GM19372 (cell line): ENCODE results near the gene ATPAF1.
"Not testable (repeated sequence)": the region's sequence is repeated elsewhere in the genome, so short reads cannot be mapped to it uniquely, and the experiment has no call there.

Experiments used
- ATAC-seq: cut with Tn5 transposase; IDR thresholded peaks from one replicate; pipeline ENCODE4 v1.9.1; 2021; ENCODE audit warnings: mild to moderate bottlenecking, low read depth, moderate library complexity; ENCODE audit not compliant: unreplicated experiment

ATPAF1 gene

GRCh38 chr1:46682064-46682463, 13.9 kb upstream of the ATPAF1 start:
- no peak for ATAC-seq

- ATAC-seq = no peak
Measured at GRCh38 chr1:46681333-46682034, 13.3 kb upstream of the ATPAF1 start.

- ATAC-seq = no peak
Measured at GRCh38 chr1:46679789-46680573, 11.8 kb upstream of the ATPAF1 start.

- no peak for ATAC-seq
Measured at GRCh38 chr1:46677339-46677738, 9.2 kb upstream of the ATPAF1 start.

- no peak for ATAC-seq
Measured at GRCh38 chr1:46676531-46676930, 8.4 kb upstream of the ATPAF1 start.

GRCh38 chr1:46675549-46676314, 7.6 kb upstream of the ATPAF1 start:
- ATAC-seq = no peak

GRCh38 chr1:46673749-46674182, 5.6 kb upstream of the ATPAF1 start:
- no peak for ATAC-seq

- ATAC-seq = no peak
Measured at GRCh38 chr1:46672696-46673095, 4.5 kb upstream of the ATPAF1 start.

- ATAC-seq = no peak
Measured at GRCh38 chr1:46671554-46671953, 3.4 kb upstream of the ATPAF1 start, which contains the start of gene TEX38. TSS of gene TEX38 (plus strand) at chr1:46671854. CDS start at chr1:46671935, 81 bp downstream.

- ATAC-seq = no peak
Measured at GRCh38 chr1:46670134-46670533, 2.0 kb upstream of the ATPAF1 start.

GRCh38 chr1:46665983-46666382, 2.2 kb downstream of the ATPAF1 start:
- ATAC-seq = no peak

GRCh38 chr1:46662919-46663318, 5.2 kb downstream of the ATPAF1 start:
- ATAC-seq = not testable (repeated sequence)

- not testable (repeated sequence) for ATAC-seq
Measured at GRCh38 chr1:46660116-46660515, 8.0 kb downstream of the ATPAF1 start.

GRCh38 chr1:46659307-46659870, 8.8 kb downstream of the ATPAF1 start:
- ATAC-seq = no peak

GRCh38 chr1:46657775-46658174, 10.4 kb downstream of the ATPAF1 start:
- ATAC-seq = no peak

GRCh38 chr1:46656643-46657042, 11.5 kb downstream of the ATPAF1 start:
- no peak for ATAC-seq

- ATAC-seq = no peak
Measured at GRCh38 chr1:46655848-46656247, 12.3 kb downstream of the ATPAF1 start.

- not testable (repeated sequence) for ATAC-seq
Measured at GRCh38 chr1:46654698-46655097, 13.5 kb downstream of the ATPAF1 start.

- no peak for ATAC-seq
Measured at GRCh38 chr1:46654012-46654411, 14.2 kb downstream of the ATPAF1 start.

- ATAC-seq = no peak
Measured at GRCh38 chr1:46653405-46653958, 14.7 kb downstream of the ATPAF1 start.
